D721Med (cell line): Measurements from ENCODE around the gene CFAP251.

ENCODE experiments used
- DNase-seq: peaks from one replicate; pipeline ENCODE4 v3.0.0; 2011; ENCODE audit warnings: low spot score; ENCODE audit not compliant: insufficient read length
- FAIRE-seq: peaks from 2 replicates; lab custom pipeline; 2011; peaks lifted over from hg19 to GRCh38; lab: Jason Lieb, UNC
- CTCF ChIP-seq: IDR thresholded peaks from 2 replicates; pipeline ENCODE4 v1.5.1; 2012; ENCODE audit warnings: mild to moderate bottlenecking, control low read depth; ENCODE audit not compliant: insufficient read depth; ENCODE audit errors: missing control alignments

Gene CFAP251

GRCh38 chr12:121996945-121997612 is 78.7 kb downstream of the CFAP251 start:
- no peak for DNase-seq
- no peak for FAIRE-seq
- TF ChIP-seq CTCF = no peak

DNA sequence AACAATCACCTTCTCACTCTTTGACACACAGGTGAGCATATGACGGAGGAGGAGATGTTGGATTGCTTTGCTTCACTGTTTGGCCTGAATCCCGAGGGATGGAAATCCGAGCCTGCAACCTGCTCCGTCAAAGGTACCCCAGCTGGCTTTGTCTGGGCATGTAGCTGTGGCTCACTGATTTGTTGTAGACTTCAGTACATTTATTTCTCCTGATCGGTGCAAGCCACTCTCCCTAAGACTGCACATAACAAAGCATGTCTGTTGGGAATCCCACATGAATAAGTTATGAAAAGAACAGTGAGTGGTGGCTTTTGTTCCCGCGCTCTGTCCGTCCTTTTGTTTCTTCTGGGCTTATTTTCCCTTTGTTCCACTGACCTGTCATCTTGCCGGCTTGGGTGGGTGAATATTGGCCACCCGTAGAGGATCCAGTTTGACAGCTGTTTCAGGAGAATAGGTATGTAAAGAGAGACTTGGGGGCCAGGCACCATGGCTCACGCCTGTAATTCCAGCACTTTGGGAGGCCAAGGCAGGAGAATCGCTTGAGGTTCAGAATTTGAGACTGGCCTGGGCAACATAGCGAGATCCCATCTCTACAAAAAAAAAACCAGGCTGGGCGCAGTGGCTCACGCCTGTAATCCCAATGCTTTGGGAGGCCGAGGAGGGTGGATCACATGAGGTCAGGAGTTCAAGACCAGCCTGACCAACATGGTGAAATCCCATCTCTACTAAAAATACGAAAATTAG is 83.2 kb downstream of the CFAP251 start:
- no peak for DNase-seq
- no peak for FAIRE-seq
- TF ChIP-seq CTCF = no peak

DNA sequence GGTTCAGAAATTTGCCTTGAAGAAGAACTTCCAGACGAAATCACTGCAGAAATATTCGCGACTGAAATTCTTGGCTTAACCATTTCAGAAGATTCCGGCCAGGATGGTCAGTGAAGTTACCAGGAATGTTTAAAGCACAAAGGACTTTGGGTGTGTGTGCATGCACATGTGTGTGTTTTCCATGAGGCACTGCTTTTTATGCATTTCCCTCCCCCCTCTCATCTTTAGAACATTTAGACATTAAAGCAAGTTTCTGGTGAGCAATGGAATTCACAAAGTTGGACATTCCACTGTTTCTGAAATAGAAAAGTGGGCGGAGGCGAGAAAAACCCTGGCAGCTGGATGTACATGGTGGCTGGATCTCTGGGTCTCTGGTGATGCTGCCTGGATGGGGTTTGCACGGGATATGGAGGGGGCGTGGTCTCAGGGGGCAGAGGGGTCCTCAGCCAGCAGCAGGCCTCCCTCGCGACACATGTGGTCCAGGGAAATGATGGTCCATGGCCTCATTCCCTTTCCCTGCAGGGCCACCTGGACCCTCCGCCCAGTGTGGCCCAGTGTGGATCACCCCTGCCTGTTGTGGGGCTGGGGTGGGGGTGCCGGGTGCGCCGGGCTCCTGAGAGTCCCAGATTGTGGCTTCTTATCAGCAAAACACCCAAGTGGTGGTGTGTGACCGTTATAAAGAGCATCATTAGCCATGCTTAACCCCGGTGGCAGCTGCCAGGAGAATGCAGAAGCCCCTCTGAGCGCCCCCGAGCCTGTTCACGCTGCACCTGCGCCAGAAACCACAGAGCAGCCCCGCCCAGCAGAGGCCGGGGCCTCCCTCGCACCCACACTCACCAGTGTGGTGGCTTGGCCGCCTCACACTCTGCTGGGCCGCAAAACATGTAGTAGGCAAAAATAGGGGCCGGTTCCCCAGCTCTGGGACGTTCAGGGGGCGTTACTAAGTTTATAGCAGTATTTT is 85.5 kb downstream of the CFAP251 start:
- FAIRE-seq (no peak), DNase-seq (no peak)
- TF ChIP-seq CTCF = no peak

DNA sequence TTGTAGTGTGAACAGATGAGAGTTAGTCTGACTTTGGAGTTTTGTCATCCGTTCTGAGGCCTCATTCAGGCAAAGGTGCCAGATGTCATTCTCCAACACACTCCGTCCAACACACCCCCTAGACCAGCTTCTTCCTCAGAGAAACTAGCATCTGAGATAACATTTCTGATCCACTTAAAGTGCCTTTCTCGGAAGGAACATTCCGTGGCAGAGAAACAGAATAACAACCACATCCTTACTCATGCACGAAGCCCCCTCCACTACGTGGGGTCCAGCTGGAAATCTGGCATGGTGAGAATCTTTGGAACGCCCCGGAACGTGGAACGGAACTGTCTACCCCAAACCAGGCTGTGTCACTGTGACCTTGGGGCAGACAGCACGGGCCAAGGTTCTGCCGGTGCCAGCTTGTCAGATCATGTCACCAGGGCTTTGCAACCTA is 86.3 kb downstream of the CFAP251 start:
- FAIRE-seq (no peak), DNase-seq (no peak)
- TF ChIP-seq CTCF = no peak

DNA sequence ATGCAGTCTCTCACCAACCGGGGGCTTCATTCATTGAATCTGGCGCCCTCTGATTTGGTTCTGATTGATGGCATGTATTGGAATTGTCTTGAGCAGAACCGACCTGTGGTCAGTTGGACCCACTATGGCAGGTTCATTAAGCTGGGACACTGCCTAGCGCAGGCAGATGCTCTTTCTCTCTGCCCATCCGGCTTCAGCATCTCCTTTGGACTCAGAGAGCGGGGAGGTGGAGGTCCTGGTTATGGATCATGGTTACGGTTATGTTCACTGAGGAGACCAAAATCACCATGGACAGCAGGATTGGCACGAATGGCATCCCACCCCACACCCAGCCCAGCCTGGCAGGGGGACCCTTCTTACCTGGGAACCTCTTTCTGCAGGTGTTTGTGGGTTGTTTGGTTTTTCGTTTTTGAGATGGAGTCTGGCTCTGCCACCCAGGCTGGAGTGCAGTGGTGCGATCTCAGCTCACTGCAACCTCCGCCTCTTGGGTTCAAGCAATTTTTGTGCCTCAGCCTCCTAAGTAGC is 86.9 kb downstream of the CFAP251 start:
- DNase-seq (no peak), FAIRE-seq (no peak)
- no peak for TF ChIP-seq CTCF

GRCh38 chr12:122006186-122006926 is 88.0 kb downstream of the CFAP251 start:
- no peak for TF ChIP-seq CTCF
- no peak for FAIRE-seq
- no peak for DNase-seq
